ENCODE results near the gene PLCL2. TPM values are rescaled to one million over a fixed set of nuclear protein-coding genes. Genes with fewer than 3 reads are reported as not detected.

PLCL2 gene
- total and polyA plus RNA-seq, 2 donors (not counting 1 experiment from before 2014, with no cell fraction given): 21.7 to 55.2 TPM

GRCh38 chr3:16871915-16872842 is 12.6 kb upstream of the PLCL2 start:
- no peak for TF ChIP-seq EZH2 (IDR thresholded peaks at IDR 0.05; ENCODE audit: borderline replicate concordance, insufficient read depth, low read depth, low read length, poor library complexity, severe bottlenecking)
- TF ChIP-seq, protein P1, sequence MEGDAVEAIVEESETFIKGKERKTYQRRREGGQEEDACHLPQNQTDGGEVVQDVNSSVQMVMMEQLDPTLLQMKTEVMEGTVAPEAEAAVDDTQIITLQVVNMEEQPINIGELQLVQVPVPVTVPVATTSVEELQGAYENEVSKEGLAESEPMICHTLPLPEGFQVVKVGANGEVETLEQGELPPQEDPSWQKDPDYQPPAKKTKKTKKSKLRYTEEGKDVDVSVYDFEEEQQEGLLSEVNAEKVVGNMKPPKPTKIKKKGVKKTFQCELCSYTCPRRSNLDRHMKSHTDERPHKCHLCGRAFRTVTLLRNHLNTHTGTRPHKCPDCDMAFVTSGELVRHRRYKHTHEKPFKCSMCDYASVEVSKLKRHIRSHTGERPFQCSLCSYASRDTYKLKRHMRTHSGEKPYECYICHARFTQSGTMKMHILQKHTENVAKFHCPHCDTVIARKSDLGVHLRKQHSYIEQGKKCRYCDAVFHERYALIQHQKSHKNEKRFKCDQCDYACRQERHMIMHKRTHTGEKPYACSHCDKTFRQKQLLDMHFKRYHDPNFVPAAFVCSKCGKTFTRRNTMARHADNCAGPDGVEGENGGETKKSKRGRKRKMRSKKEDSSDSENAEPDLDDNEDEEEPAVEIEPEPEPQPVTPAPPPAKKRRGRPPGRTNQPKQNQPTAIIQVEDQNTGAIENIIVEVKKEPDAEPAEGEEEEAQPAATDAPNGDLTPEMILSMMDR (IDR thresholded peaks at IDR 0.05): no peak
- no peak overlapping the region for H3K27ac ChIP-seq (ENCODE audit: low read length in 2 of 2)
- H3K4me3 ChIP-seq (ENCODE audit: control extremely low read depth in 1 of 5, extremely low read depth in 1 of 5, insufficient read depth in 1 of 5, low read depth in 2 of 5, low read length in 4 of 5): no peak overlapping the region
- ChIA-PET CTCF (interaction anchor here (0.9 to 2.2 kb wide), 3 partner anchors 12 to 43 kb away, joined by 3 to 9 read pairs (median 3); partner anchors contain the start of gene PLCL2), POLR2A (interaction anchor here (0.6 kb wide), 1 partner anchor 25 kb away, joined by 3 read pairs; no protein-coding TSS in a partner anchor)
- no peaks in the 10 kb centered on the region for H4K20me1 ChIP-seq (ENCODE audit: control insufficient read depth, insufficient read depth, low read length, poor library complexity, severe bottlenecking)
- ATAC-seq (ENCODE audit: low read depth) (no peak), DNase-seq (no peak)
- Mint-ChIP-seq H3K27me3 (peaks cover 19% of the 10 kb centered on the region), H3K9me3 (ENCODE audit: insufficient read depth) (no peaks in the 10 kb centered on the region), H3K4me1 (peaks cover 9% of the 10 kb centered on the region), H3K4me3 (no peak overlapping the region), H3K27ac (no peak overlapping the region)
- no peak overlapping the region for H3K4me2 ChIP-seq (replicated peaks; ENCODE audit: low read depth, low read length, poor library complexity, severe bottlenecking)
- peaks cover 3% of the 10 kb centered on the region in 2 donors for H3K4me1 ChIP-seq (ENCODE audit: control insufficient read depth in 2 of 2, insufficient read depth in 2 of 2, low read length in 2 of 2)
- H3K9ac ChIP-seq (ENCODE audit: low read length): no peak overlapping the region
- intact Hi-C loops (cut with micrococcal nuclease): no loop called here
- H3K9me3 ChIP-seq (ENCODE audit: control extremely low read depth in 1 of 3, control insufficient read depth in 2 of 3, insufficient read depth in 1 of 3, low read length in 2 of 3): no peaks in the 10 kb centered on the region
- no peaks in the 10 kb centered on the region for H3K36me3 ChIP-seq (replicated peaks in 1 of 2; ENCODE audit: control extremely low read depth in 1 of 2, control insufficient read depth in 1 of 2, extremely low read depth in 1 of 2, insufficient read depth in 2 of 2, low read length in 1 of 2)
- no peaks in the 10 kb centered on the region for H3K79me2 ChIP-seq (ENCODE audit: control insufficient read depth, insufficient read depth, low read length)
- no peak overlapping the region for H2AFZ ChIP-seq (ENCODE audit: insufficient read depth, low read depth, low read length, poor library complexity, severe bottlenecking)
- H3K27me3 ChIP-seq (replicated peaks in 1 of 4; ENCODE audit: control extremely low read depth in 1 of 4, control insufficient read depth in 3 of 4, insufficient read depth in 4 of 4, low read length in 3 of 4): peaks cover 0 to 4% (median 1%) of the 10 kb centered on the region in 4 experiments
- WGBS (ENCODE audit: insufficient coverage): 94% methylated on average over 4 of the region's 6 CpGs

- TF ChIP-seq, protein P1 (IDR thresholded peaks at IDR 0.05): no peak
- no peak for TF ChIP-seq EZH2 (IDR thresholded peaks at IDR 0.05; ENCODE audit: borderline replicate concordance, insufficient read depth, low read depth, low read length, poor library complexity, severe bottlenecking)
- Histone ChIP-seq H3K4me3 (ENCODE audit: control extremely low read depth in 1 of 5, extremely low read depth in 1 of 5, insufficient read depth in 1 of 5, low read depth in 2 of 5, low read length in 4 of 5) (no peak overlapping the region), H3K9me3 (ENCODE audit: control extremely low read depth in 1 of 3, control insufficient read depth in 2 of 3, insufficient read depth in 1 of 3, low read length in 2 of 3) (no peaks in the 10 kb centered on the region), H3K9ac (ENCODE audit: low read length) (no peak overlapping the region), H3K27me3 (replicated peaks in 1 of 4; ENCODE audit: control extremely low read depth in 1 of 4, control insufficient read depth in 3 of 4, insufficient read depth in 4 of 4, low read length in 3 of 4) (peaks cover 0 to 4% (median 0%) of the 10 kb centered on the region in 4 experiments), H2AFZ (ENCODE audit: insufficient read depth, low read depth, low read length, poor library complexity, severe bottlenecking) (no peak overlapping the region), H3K27ac (ENCODE audit: low read length in 2 of 2) (no peak overlapping the region), H3K4me2 (replicated peaks; ENCODE audit: low read depth, low read length, poor library complexity, severe bottlenecking) (no peak overlapping the region), H3K79me2 (ENCODE audit: control insufficient read depth, insufficient read depth, low read length) (no peaks in the 10 kb centered on the region), H3K36me3 (replicated peaks in 1 of 2; ENCODE audit: control extremely low read depth in 1 of 2, control insufficient read depth in 1 of 2, extremely low read depth in 1 of 2, insufficient read depth in 2 of 2, low read length in 1 of 2) (no peaks in the 10 kb centered on the region), H3K4me1 (ENCODE audit: control insufficient read depth in 2 of 2, insufficient read depth in 2 of 2, low read length in 2 of 2) (peaks cover 3% of the 10 kb centered on the region in 2 donors), H4K20me1 (ENCODE audit: control insufficient read depth, insufficient read depth, low read length, poor library complexity, severe bottlenecking) (no peaks in the 10 kb centered on the region)
- Mint-ChIP-seq H3K27ac (no peak overlapping the region), H3K9me3 (ENCODE audit: insufficient read depth) (no peaks in the 10 kb centered on the region), H3K27me3 (peaks cover 12% of the 10 kb centered on the region), H3K4me3 (no peak overlapping the region), H3K4me1 (peaks cover 9% of the 10 kb centered on the region)
- ATAC-seq (ENCODE audit: low read depth) (no peak), DNase-seq (no peak)
- ChIA-PET POLR2A (no interaction called here), CTCF (interaction anchor here (1.3 kb wide), 1 partner anchor 10 kb away, joined by 4 read pairs; no protein-coding TSS in a partner anchor)
- intact Hi-C loops (cut with micrococcal nuclease): no loop called here
- 100% methylated on average over 4 of the region's 4 CpGs for WGBS (ENCODE audit: insufficient coverage)
These were observed 10.9 kb upstream of the PLCL2 start for GRCh38 chr3:16873872-16874271.

Measured in B cell (primary cell).